Measurements from ENCODE around the gene DDI2. TPM values are rescaled to one million over a fixed set of nuclear protein-coding genes. Genes with fewer than 3 reads are reported as not detected.
A peak's percentile ranks its signal among the peaks of the same experiment; 100 is the strongest.

DDI2 gene
- total and polyA plus RNA-seq, 10 of the 15 experiments (the other 5 are each of a cell fraction or from before 2014, with no cell fraction given) = 3.3 to 33.1 (median 11.6) TPM

GRCh38 chr1:15603050-15603965 is 13.9 kb upstream of the DDI2 start (continued):
- TF ChIP-seq CTCF (IDR thresholded peaks at IDR 0.05 in 2 of 3, conservative IDR thresholded peaks at IDR 0.05 in 1 of 3; ENCODE audit: control insufficient read depth in 2 of 3, extremely low read depth in 1 of 3, insufficient read depth in 1 of 3, low read depth in 3 of 3, low read length in 3 of 3) = no peak
- TF ChIP-seq ASH2L (IDR thresholded peaks at IDR 0.05; ENCODE audit: borderline replicate concordance, low read depth) = no peak
- TF ChIP-seq, protein P1, sequence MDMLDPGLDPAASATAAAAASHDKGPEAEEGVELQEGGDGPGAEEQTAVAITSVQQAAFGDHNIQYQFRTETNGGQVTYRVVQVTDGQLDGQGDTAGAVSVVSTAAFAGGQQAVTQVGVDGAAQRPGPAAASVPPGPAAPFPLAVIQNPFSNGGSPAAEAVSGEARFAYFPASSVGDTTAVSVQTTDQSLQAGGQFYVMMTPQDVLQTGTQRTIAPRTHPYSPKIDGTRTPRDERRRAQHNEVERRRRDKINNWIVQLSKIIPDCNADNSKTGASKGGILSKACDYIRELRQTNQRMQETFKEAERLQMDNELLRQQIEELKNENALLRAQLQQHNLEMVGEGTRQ (IDR thresholded peaks at IDR 0.05; ENCODE audit: borderline replicate concordance, low read depth, low read length) = peak; percentile 100
- TF ChIP-seq MEF2A (IDR thresholded peaks at IDR 0.05; ENCODE audit: insufficient read depth, low read depth, low read length) = no peak
- TF ChIP-seq MEF2B (IDR thresholded peaks at IDR 0.05; ENCODE audit: partially characterized antibody, poor library complexity, severe bottlenecking) = peak; percentile 89
- 0 out of 2 replicates have a peak, but pooled peaks have one; percentile 18 for TF ChIP-seq CBX5 (IDR thresholded peaks at IDR 0.05; ENCODE audit: low read depth)
- TF ChIP-seq ZBTB33 (IDR thresholded peaks at IDR 0.05) = no peak
- 0 out of 2 replicates have a peak, but pooled peaks have one; percentile 55 for TF ChIP-seq GATAD2B (conservative IDR thresholded peaks at IDR 0.05; ENCODE audit: low read depth)
- TF ChIP-seq RELA (IDR thresholded peaks at IDR 0.05; ENCODE audit: borderline replicate concordance, partially characterized antibody) = peak; percentile 89
- TF ChIP-seq STAT3 (IDR thresholded peaks at IDR 0.05; ENCODE audit: low read depth, low read length) = no peak
- no peak for TF ChIP-seq MYB (IDR thresholded peaks at IDR 0.05; ENCODE audit: borderline replicate concordance, low read depth, low read length)
- TF ChIP-seq IKZF2 (IDR thresholded peaks at IDR 0.05) = 0 out of 4 replicates have a peak, but pooled peaks of 1 of the 2 experiments have one; percentile 24
- TF ChIP-seq FOS (IDR thresholded peaks at IDR 0.05; ENCODE audit: borderline replicate concordance, extremely low read depth, insufficient read length) = peak; percentile 84
- TF ChIP-seq LARP7 (IDR thresholded peaks at IDR 0.05) = 0 out of 2 replicates have a peak, but pooled peaks have one; percentile 57
- no peak for TF ChIP-seq HDGF (IDR thresholded peaks at IDR 0.05)
- peak; percentile 90 to 99 for TF ChIP-seq BHLHE40 (IDR thresholded peaks at IDR 0.05; ENCODE audit: borderline replicate concordance in 1 of 2, low read depth in 2 of 2, low read length in 1 of 2)
- TF ChIP-seq NKRF (conservative IDR thresholded peaks at IDR 0.05) = peak; percentile 76; the same call in 1 of the 2 replicates
- TF ChIP-seq, protein P2, sequence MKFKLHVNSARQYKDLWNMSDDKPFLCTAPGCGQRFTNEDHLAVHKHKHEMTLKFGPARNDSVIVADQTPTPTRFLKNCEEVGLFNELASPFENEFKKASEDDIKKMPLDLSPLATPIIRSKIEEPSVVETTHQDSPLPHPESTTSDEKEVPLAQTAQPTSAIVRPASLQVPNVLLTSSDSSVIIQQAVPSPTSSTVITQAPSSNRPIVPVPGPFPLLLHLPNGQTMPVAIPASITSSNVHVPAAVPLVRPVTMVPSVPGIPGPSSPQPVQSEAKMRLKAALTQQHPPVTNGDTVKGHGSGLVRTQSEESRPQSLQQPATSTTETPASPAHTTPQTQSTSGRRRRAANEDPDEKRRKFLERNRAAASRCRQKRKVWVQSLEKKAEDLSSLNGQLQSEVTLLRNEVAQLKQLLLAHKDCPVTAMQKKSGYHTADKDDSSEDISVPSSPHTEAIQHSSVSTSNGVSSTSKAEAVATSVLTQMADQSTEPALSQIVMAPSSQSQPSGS (IDR thresholded peaks at IDR 0.05; ENCODE audit: low read length) = no peak
- TF ChIP-seq MAX (IDR thresholded peaks at IDR 0.05; ENCODE audit: low read depth, low read length) = peak; percentile 100

Measured in GM12878 (cell line).